ENCODE measurements around the gene RSPH3.

GRCh38 chr6:158955255-158955654, 44.7 kb downstream of the RSPH3 start:
- no peak for TF ChIP-seq TAF1 (IDR thresholded peaks at IDR 0.05; ENCODE audit: borderline replicate concordance, insufficient read depth, low read length)
- TF ChIP-seq SIN3A (IDR thresholded peaks at IDR 0.05; ENCODE audit: borderline replicate concordance, insufficient read depth, low read length) = no peak
- no peak for TF ChIP-seq POLR2AphosphoS5 (IDR thresholded peaks at IDR 0.05; ENCODE audit: low read depth, low read length)
- no peak for TF ChIP-seq REST (IDR thresholded peaks at IDR 0.05; ENCODE audit: insufficient read depth in 1 of 2, low read depth in 2 of 2, low read length in 2 of 2)

Measured in PFSK-1 (cell line).